H1 (cell line): ENCODE results near the gene MOCS1. TPM values are rescaled to one million over a fixed set of nuclear protein-coding genes. Genes with fewer than 3 reads are reported as not detected.

Experiments used
- CBX5 ChIP-seq: fragments of 300-800, 300-1000 bp; sonication (generic); IDR thresholded peaks from 2 replicates; pipeline ENCODE4 v1.7.1; 2016; ENCODE audit warnings: antibody characterized with exemption, low read length, low read depth
- EZH2 ChIP-seq: fragments of 200-600 bp; sonication (generic); IDR thresholded peaks from 2 replicates; pipeline ENCODE4 v1.7.1; 2012; ENCODE audit warnings: low read depth, mild to moderate bottlenecking, moderate library complexity, low read length, inconsistent platforms; ENCODE audit not compliant: severe bottlenecking
- GTF2F1 ChIP-seq: IDR thresholded peaks from 2 replicates; pipeline ENCODE4 v1.6.1; 2012; ENCODE audit warnings: low read depth, low read length, improper control_type of control experiment, borderline replicate concordance
- RNF2 ChIP-seq: fragments of 200-900, 300-1000 bp; sonication (generic); IDR thresholded peaks from 2 replicates; pipeline ENCODE4 v1.7.1; 2016; ENCODE audit warnings: borderline replicate concordance, low read depth, mild to moderate bottlenecking, antibody characterized with exemption, low read length; ENCODE audit not compliant: poor library complexity, severe bottlenecking; ENCODE audit errors: missing control alignments
- polyA plus RNA-seq, 7 experiments: library from polyadenylated mRNA; depleted of rRNA in 3 of 7; stranded (reverse) in 5 of 7; unstranded in 2 of 7; fragments of >200 nt in 5 of 7; fragments of 200-250 nt in 2 of 7; gene quantifications; 1 replicate in 5 of 7; 2 replicates in 1 of 7; 4 replicates in 1 of 7; pipeline versions ENCODE4 v1.2.1 to v1.2.3, GENCODE V29; 2011 to 2013; ENCODE audit warnings: missing spikeins in 2 of 7, mixed read lengths in 2 of 7
- total RNA-seq: library from RNA; stranded (reverse); fragmentation: NEBNext Ultra II Directional; extraction: Animal tissue kit (Norgen Biotek cat#: 25700); gene quantifications from 2 replicates; pipeline ENCODE4 v1.2.1, GENCODE V29; 2021
- TF ChIP-seq, protein P1 (sequence below): fragments of 300-600 bp; sonication (generic); IDR thresholded peaks from 2 replicates; pipeline ENCODE4 v1.7.1; 2012; ENCODE audit warnings: low read length, moderate library complexity, mild to moderate bottlenecking, inconsistent platforms; ENCODE audit not compliant: insufficient replicate concordance

The MOCS1 gene
- total and polyA plus RNA-seq, 2 of the 8 experiments (the other 6 are each of a cell fraction or from before 2014, with no cell fraction given), result 13.4 to 19.7 TPM

GRCh38 chr6:39912446-39912845, 21.8 kb downstream of the MOCS1 start (continued):
- TF ChIP-seq, protein P1, sequence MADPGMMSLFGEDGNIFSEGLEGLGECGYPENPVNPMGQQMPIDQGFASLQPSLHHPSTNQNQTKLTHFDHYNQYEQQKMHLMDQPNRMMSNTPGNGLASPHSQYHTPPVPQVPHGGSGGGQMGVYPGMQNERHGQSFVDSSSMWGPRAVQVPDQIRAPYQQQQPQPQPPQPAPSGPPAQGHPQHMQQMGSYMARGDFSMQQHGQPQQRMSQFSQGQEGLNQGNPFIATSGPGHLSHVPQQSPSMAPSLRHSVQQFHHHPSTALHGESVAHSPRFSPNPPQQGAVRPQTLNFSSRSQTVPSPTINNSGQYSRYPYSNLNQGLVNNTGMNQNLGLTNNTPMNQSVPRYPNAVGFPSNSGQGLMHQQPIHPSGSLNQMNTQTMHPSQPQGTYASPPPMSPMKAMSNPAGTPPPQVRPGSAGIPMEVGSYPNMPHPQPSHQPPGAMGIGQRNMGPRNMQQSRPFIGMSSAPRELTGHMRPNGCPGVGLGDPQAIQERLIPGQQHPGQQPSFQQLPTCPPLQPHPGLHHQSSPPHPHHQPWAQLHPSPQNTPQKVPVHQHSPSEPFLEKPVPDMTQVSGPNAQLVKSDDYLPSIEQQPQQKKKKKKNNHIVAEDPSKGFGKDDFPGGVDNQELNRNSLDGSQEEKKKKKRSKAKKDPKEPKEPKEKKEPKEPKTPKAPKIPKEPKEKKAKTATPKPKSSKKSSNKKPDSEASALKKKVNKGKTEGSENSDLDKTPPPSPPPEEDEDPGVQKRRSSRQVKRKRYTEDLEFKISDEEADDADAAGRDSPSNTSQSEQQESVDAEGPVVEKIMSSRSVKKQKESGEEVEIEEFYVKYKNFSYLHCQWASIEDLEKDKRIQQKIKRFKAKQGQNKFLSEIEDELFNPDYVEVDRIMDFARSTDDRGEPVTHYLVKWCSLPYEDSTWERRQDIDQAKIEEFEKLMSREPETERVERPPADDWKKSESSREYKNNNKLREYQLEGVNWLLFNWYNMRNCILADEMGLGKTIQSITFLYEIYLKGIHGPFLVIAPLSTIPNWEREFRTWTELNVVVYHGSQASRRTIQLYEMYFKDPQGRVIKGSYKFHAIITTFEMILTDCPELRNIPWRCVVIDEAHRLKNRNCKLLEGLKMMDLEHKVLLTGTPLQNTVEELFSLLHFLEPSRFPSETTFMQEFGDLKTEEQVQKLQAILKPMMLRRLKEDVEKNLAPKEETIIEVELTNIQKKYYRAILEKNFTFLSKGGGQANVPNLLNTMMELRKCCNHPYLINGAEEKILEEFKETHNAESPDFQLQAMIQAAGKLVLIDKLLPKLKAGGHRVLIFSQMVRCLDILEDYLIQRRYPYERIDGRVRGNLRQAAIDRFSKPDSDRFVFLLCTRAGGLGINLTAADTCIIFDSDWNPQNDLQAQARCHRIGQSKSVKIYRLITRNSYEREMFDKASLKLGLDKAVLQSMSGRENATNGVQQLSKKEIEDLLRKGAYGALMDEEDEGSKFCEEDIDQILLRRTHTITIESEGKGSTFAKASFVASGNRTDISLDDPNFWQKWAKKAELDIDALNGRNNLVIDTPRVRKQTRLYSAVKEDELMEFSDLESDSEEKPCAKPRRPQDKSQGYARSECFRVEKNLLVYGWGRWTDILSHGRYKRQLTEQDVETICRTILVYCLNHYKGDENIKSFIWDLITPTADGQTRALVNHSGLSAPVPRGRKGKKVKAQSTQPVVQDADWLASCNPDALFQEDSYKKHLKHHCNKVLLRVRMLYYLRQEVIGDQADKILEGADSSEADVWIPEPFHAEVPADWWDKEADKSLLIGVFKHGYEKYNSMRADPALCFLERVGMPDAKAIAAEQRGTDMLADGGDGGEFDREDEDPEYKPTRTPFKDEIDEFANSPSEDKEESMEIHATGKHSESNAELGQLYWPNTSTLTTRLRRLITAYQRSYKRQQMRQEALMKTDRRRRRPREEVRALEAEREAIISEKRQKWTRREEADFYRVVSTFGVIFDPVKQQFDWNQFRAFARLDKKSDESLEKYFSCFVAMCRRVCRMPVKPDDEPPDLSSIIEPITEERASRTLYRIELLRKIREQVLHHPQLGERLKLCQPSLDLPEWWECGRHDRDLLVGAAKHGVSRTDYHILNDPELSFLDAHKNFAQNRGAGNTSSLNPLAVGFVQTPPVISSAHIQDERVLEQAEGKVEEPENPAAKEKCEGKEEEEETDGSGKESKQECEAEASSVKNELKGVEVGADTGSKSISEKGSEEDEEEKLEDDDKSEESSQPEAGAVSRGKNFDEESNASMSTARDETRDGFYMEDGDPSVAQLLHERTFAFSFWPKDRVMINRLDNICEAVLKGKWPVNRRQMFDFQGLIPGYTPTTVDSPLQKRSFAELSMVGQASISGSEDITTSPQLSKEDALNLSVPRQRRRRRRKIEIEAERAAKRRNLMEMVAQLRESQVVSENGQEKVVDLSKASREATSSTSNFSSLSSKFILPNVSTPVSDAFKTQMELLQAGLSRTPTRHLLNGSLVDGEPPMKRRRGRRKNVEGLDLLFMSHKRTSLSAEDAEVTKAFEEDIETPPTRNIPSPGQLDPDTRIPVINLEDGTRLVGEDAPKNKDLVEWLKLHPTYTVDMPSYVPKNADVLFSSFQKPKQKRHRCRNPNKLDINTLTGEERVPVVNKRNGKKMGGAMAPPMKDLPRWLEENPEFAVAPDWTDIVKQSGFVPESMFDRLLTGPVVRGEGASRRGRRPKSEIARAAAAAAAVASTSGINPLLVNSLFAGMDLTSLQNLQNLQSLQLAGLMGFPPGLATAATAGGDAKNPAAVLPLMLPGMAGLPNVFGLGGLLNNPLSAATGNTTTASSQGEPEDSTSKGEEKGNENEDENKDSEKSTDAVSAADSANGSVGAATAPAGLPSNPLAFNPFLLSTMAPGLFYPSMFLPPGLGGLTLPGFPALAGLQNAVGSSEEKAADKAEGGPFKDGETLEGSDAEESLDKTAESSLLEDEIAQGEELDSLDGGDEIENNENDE, result no peak
- TF ChIP-seq CBX5 (no peak), RNF2 (no peak), GTF2F1 (no peak), EZH2 (no peak)
